Fibroblast of peridontal ligament (primary cell): Measurements from ENCODE around the gene SLC25A25.
"Not testable (repeated sequence)": the region's sequence is repeated elsewhere in the genome, so short reads cannot be mapped to it uniquely, and the experiment has no call there.

Source experiments
- DNase-seq: peaks from one replicate; pipeline ENCODE4 v3.0.0-alpha.2; 2010; ENCODE audit errors: extremely low read depth

The SLC25A25 gene

GRCh38 chr9:128067645-128068385 is at the start of gene SLC25A25:
Gene SLC25A25 (plus strand): TSS chr9:128068232. CDS start chr9:128068320, 88 bp downstream.
- peak; percentile 99 for DNase-seq

DNA sequence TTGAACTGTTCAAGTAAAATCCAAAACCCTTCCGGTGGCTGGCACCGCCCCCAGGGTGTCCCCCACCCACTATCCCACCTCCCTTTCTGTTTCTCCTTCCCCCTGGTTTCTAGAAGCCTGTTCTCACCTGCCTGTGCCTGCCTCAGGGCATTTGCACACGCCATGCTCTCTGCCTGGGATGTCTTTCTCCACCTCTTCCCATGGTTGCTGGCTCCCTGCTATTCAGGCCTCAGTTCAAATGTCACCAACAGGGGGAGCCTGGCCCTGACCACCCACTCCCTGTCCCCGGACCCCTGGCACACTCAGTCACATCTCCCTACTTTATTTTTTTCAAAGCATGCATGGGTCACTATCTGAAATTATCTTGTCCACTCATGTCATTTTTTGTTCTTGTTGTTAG is 47.3 kb upstream of the SLC25A25 start:
- no peak for DNase-seq

- no peak for DNase-seq
Measured at GRCh38 chr9:128021098-128021497, 46.9 kb upstream of the SLC25A25 start.

DNA sequence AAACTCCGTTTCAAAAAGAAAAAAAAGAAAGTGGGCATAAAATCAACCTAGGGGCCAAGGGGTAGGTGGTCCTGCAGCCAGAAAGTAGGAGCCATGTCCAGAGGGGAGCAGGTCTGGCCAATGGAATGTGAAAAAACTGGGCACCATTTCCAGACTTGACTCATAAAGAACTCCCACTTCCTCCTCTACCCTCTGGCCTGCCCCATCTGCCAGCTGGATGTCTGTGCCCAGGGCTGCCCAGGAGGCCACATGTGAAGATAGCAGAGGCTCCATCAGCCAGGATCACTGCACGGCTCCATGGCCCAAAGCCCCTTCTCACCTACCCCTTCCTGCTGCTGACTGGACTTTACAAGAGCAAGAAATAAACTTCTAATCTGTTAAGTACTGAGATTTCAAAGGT is 45.1 kb upstream of the SLC25A25 start:
- peak; percentile 23 for DNase-seq

- not testable (repeated sequence) for DNase-seq
Measured at GRCh38 chr9:128023671-128024070, 44.4 kb upstream of the SLC25A25 start.

DNA sequence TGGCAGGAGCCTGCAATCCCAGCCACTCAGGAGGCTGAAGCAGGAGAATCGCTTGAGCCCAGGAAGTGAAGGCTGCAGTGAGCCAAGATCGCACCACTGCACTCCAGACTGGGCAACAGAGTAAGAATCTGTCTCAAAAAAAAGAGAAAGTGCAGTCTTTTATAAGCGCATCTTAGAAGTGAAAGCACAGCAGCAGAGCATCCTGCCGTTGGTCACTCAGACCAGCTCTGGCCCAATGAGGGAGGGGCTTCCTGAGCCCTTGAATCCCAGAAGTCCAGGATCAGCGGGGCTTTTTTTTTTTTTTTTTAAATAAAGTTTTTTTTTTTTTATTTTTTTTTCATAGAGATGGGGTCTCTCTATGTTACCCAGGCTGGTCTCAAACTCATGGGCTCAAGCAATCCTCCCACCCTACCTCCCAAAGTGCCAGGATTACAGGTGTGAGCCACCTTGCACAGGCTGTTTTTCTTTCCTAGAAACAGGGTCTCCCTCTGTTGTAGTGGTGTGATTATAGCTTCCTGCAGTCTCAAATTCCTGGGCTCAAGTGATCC is 43.2 kb upstream of the SLC25A25 start:
- DNase-seq = no peak

DNA sequence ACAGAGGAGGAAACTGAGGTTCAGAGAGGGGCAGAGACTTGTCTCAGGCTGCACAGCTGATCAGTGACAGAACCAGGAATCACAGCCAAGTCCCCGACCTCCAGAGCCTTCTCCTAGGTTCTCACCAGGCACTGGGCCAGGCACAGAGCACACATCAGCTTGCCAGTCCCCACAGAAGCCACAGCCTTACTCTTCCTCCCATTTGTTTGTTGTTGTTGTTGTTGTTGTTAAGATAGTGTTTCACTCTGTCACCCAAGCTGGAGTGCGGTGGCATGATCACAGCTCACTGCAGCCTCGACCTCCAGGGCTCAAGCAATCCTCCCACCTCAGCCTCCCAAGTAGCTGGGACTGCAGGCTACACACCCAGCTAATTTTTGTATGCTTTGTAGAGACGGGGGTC is 42.3 kb upstream of the SLC25A25 start:
- DNase-seq = no peak

DNA sequence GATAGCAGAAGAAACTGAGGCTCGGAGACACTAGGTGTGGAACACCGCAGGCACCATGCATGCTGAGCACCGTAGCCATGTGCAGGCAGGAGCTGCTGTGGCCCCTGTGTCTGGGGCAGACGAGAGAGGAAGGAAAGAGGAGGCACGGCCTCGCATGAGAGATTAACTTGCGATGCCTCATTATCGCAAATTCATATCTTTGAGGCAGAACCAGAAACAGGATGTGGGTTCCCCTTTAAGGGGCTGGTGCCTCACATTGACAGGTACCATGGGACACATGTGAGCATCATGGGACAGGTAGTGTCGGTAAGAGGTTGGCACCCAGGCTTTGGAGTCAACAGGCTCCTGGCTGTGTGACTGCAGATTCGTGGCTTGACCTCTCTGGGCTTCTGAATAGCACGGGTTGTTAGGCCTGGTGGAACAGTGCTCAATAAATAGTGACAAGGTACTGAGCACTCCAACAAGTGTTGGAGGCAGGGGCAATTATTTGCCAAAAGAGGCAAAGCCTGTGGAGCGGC is 41.7 kb upstream of the SLC25A25 start:
- no peak for DNase-seq

GRCh38 chr9:128026773-128027541 is 41.1 kb upstream of the SLC25A25 start:
- no peak for DNase-seq

DNA sequence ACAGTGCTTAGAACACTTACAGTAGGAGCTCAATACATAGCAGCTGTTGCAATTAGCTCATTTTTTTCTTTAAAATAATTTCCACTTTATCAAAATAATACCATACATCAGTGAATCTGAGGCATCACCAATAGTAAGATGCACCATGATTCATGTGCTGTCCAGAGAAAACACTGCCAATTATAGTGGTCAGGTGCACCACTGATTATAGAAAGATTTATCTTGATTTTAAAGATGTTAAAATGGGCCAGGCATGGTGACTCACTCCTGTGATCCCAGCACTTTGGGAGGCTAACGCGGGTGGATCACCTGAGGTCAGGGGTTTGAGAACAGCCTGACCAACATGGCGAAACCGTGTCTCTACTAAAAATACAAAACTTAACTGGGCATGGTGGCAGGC is 40.3 kb upstream of the SLC25A25 start:
- DNase-seq = no peak

GRCh38 chr9:128033609-128034008 is 34.4 kb upstream of the SLC25A25 start:
- DNase-seq = no peak

GRCh38 chr9:128034821-128035652 is 33.0 kb upstream of the SLC25A25 start:
- peak; percentile 88 for DNase-seq

- not testable (repeated sequence) for DNase-seq
Measured at GRCh38 chr9:128036522-128036921, 31.5 kb upstream of the SLC25A25 start.

GRCh38 chr9:128040783-128041182 is 27.2 kb upstream of the SLC25A25 start:
- DNase-seq = not testable (repeated sequence)

- DNase-seq = no peak
Measured at GRCh38 chr9:128042043-128042442, 26.0 kb upstream of the SLC25A25 start.

DNA sequence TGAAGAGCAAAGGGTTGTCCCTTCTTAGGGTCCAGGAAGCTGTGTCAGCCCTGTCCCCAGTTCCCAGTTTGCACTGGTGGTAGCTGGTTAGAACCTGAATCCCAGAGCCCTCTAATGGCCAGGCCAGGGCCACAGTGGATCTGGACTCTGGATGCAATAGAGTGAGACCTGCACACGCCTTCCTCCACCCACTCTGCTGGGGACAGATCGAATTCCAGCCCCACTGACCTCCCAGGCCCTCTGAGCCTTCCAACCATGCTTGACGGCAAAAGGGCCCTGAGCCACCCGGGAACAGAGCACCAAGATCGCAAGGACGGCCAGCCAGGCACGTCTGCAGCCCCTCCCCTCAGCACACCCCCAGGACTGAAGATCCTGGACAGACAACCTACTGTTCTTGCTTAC is 24.6 kb upstream of the SLC25A25 start:
- DNase-seq = no peak

GRCh38 chr9:128045409-128045808 is 22.6 kb upstream of the SLC25A25 start:
- not testable (repeated sequence) for DNase-seq

GRCh38 chr9:128045831-128046230 is 22.2 kb upstream of the SLC25A25 start:
- DNase-seq = no peak

DNA sequence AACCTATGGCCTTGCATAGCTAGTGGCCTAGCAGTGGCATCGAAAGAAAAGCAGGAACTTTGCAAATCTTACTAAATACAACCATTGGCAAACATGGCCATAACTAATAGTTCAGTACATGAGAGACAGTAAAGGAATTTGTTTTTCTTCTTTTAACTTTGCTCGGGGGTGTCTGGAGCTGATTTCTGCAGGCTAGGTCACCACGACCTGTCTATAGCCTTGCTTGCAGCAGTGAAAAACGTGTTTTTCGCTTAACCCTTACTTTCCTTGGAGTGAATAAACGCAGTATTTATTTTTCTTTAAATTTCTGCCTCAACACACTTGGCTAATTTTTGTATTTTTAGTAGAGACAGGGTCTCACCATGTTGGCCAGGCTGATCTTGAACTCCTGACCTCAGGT is 20.8 kb upstream of the SLC25A25 start:
- no peak for DNase-seq

- no peak for DNase-seq
Measured at GRCh38 chr9:128048663-128049062, 19.4 kb upstream of the SLC25A25 start.

- no peak for DNase-seq
Measured at GRCh38 chr9:128049843-128050242, 18.2 kb upstream of the SLC25A25 start.
